Daoy (cell line): ENCODE results near the gene ZNF771. TPM values are rescaled to one million over a fixed set of nuclear protein-coding genes. Genes with fewer than 3 reads are reported as not detected.

Source experiments
- DNase-seq: peaks from one replicate; pipeline ENCODE4 v3.0.0-alpha.2; 2015; ENCODE audit warnings: low read depth
- total RNA-seq: library from RNA; depleted of rRNA; stranded (reverse); fragments of >200 nt; shearing (Covaris generic); gene quantifications from 2 replicates; pipeline ENCODE4 v1.2.3, GENCODE V29; 2014; rRNA removed

Gene ZNF771
- total RNA-seq, 1 experiment from 2014 or later, result 13.8 TPM

DNA sequence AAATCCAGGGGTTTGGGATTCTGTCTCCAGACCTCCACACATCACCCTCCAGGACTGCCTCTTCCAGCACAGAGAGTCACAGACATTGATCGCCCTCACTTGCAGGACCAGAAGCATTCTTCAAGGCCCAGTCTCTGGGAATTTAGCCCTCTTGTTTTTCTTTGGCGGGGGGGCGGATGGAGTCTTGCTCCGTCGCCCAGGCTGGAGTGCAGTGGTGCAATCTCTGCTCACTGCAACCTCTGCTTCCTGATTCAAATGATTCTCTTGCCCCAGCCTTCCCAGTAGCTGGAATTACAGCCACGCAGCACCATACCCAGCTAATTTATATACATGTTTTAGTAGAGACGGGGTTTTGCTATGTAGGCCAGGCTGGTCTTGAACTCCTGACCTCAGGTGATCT lies 56.7 kb downstream of the ZNF771 start:
- no peak for DNase-seq

Other genes with a start within 250 kb of the ZNF771 start
- 4.3 and 25.4 TPM in 2 replicates for gene CORO1A, start 224.0 kb upstream of the ZNF771 start, total RNA-seq
- gene BOLA2B, start 213.9 kb upstream of the ZNF771 start, total RNA-seq, result 1,051 and 1,320 TPM in 2 replicates
- gene SLX1A, start 213.7 kb upstream of the ZNF771 start, total RNA-seq, result 48.1 and 67.8 TPM in 2 replicates
- gene SULT1A3, start 208.4 kb upstream of the ZNF771 start, total RNA-seq, result 4.9 and 12.8 TPM in 2 replicates
- 0.86 and 1.1 TPM in 2 replicates for gene NPIPB13, start 159.1 kb upstream of the ZNF771 start, total RNA-seq
- gene CD2BP2, start 52.3 kb upstream of the ZNF771 start, total RNA-seq, result 63.1 and 64.5 TPM in 2 replicates
- 26.2 and 27.1 TPM in 2 replicates for gene TBC1D10B, start 37.1 kb upstream of the ZNF771 start, total RNA-seq
- not detected in 2 replicates for gene MYL11, start 32.8 kb upstream of the ZNF771 start, total RNA-seq
- not detected in 2 replicates for gene SEPTIN1, start 25.0 kb upstream of the ZNF771 start, total RNA-seq
- gene ZNF48, start 12.2 kb upstream of the ZNF771 start, total RNA-seq, result 6.0 and 6.3 TPM in 2 replicates
- gene DCTPP1, start 22.4 kb downstream of the ZNF771 start, total RNA-seq, result 27.3 and 30.3 TPM in 2 replicates
- 5.0 and 6.4 TPM in 2 replicates for gene SEPHS2, start 38.3 kb downstream of the ZNF771 start, total RNA-seq
- not detected in 2 replicates for gene ITGAL, start 65.1 kb downstream of the ZNF771 start, total RNA-seq
- gene ZNF768, start 119.0 kb downstream of the ZNF771 start, total RNA-seq, result 16.7 and 19.2 TPM in 2 replicates
- gene ZNF747, start 127.3 kb downstream of the ZNF771 start, total RNA-seq, result 5.5 and 6.9 TPM in 2 replicates
- 3.3 and 4.4 TPM in 2 replicates for gene ZNF764, start 150.8 kb downstream of the ZNF771 start, total RNA-seq
- gene ZNF688, start 164.1 kb downstream of the ZNF771 start, total RNA-seq, result 7.1 and 15.5 TPM in 2 replicates
- gene ZNF785, start 178.1 kb downstream of the ZNF771 start, total RNA-seq, result 2.7 and 6.2 TPM in 2 replicates
- 7.3 and 7.5 TPM in 2 replicates for gene ZNF689, start 202.8 kb downstream of the ZNF771 start, total RNA-seq
- gene PRR14, start 243.4 kb downstream of the ZNF771 start, total RNA-seq, result 2.7 and 6.3 TPM in 2 replicates